Body of pancreas (tissue), 4 donors: ENCODE measurements around the gene CTIF. TPM values are rescaled to one million over a fixed set of nuclear protein-coding genes. Genes with fewer than 3 reads are reported as not detected.

ENCODE experiments used
- ATAC-seq: fragments of 150-250 bp; one replicate; pipeline ENCODE4 v1.9.1; 2016
- DNase-seq, 4 donors: peaks; one replicate each; pipeline ENCODE4 v3.0.0-alpha.2; 2019
- H3K27ac ChIP-seq, 4 donors: fragments of 200-600 bp; sonication (generic); 1 replicate in 3 of 4; 2 replicates in 1 of 4; pipeline versions ENCODE4 v1.5.1 to v1.6.1; 2016 to 2019; ENCODE audit warnings: mild to moderate bottlenecking in 1 of 4, mixed read lengths in 1 of 4, moderate library complexity in 1 of 4
- H3K27me3 ChIP-seq, 2 donors: fragments of 200-600 bp; sonication (generic); one replicate each; pipeline ENCODE4 v1.6.0; 2016; ENCODE audit warnings: mild to moderate bottlenecking in 1 of 2
- H3K36me3 ChIP-seq, 2 donors: fragments of 200-600 bp; sonication (generic); replicated peaks in 1 of 2; 2 replicates each; pipeline ENCODE4 v1.5.1; 2016; ENCODE audit warnings: low read depth in 2 of 2; ENCODE audit not compliant: insufficient read depth in 1 of 2
- H3K4me1 ChIP-seq: fragments of 200-600 bp; sonication (generic); one replicate; pipeline ENCODE4 v1.6.0; 2016
- H3K4me3 ChIP-seq, 2 donors: fragments of 200-600 bp; sonication (generic); 1 replicate in 1 of 2; 2 replicates in 1 of 2; pipeline ENCODE4 v1.5.1; 2016 to 2019
- H3K9me3 ChIP-seq, 3 donors: fragments of 200-600 bp; sonication (generic); 1 replicate in 2 of 3; 2 replicates in 1 of 3; pipeline ENCODE4 v1.5.1; 2016
- CTCF ChIP-seq, 7 experiments: fragments of 450-650 bp in 4 of 7; fragments of 200-600 bp in 3 of 7; sonication (generic) in 3 of 7; IDR thresholded peaks; one replicate each; pipeline ENCODE4 v1.5.1; 2016 to 2019; ENCODE audit warnings: antibody characterized with exemption in 7 of 7
- POLR2A ChIP-seq, 3 donors: fragments of 450-650 bp; IDR thresholded peaks; one replicate each; pipeline ENCODE4 v1.6.1; 2016; ENCODE audit warnings: antibody characterized with exemption in 3 of 3, mild to moderate bottlenecking in 2 of 3
- WGBS, 2 donors: methylation state at CpG; one replicate each; pipeline ENCODE4 v1.1.5; 2017; 5-methylcytosine and 5-hydroxymethylcytosine counted together
- intact Hi-C: fragments of 100-400 bp; cut with DNase I; formaldehyde crosslinking; loops from one replicate; pipeline ENCODE4 v1.15.1; 2023
- total RNA-seq, 2 donors: library from RNA; depleted of rRNA; stranded (reverse); fragments of >200 nt; gene quantifications; one replicate each; pipeline ENCODE4 v1.1.0, GENCODE V29; 2016

The CTIF gene
- total RNA-seq, 2 donors from 2014 or later: 18.7 to 24.4 TPM

GRCh38 chr18:48560491-48560890 is 21.7 kb downstream of the CTIF start:
- DNase-seq: no peak
- no peaks in the 10 kb centered on the region for H3K36me3 ChIP-seq
- 91 to 97% methylated on average over 7 of the region's 7 CpGs for WGBS, 2 donors
- no peak overlapping the region for H3K4me3 ChIP-seq
- peaks cover 4% of the 10 kb centered on the region for H3K4me1 ChIP-seq
- ATAC-seq: no peak
- intact Hi-C loops: no loop called here
- no peaks in the 10 kb centered on the region for H3K9me3 ChIP-seq
- H3K27me3 ChIP-seq: no peaks in the 10 kb centered on the region
- no peak for TF ChIP-seq CTCF (IDR thresholded peaks at IDR 0.05)
- TF ChIP-seq POLR2A (IDR thresholded peaks at IDR 0.05): no peak
- no peak overlapping the region for H3K27ac ChIP-seq

GRCh38 chr18:48562075-48562474 is 23.2 kb downstream of the CTIF start:
- peaks cover 4% of the 10 kb centered on the region for H3K4me1 ChIP-seq
- no peak for DNase-seq
- no peaks in the 10 kb centered on the region for H3K27me3 ChIP-seq
- H3K27ac ChIP-seq: no peak overlapping the region
- H3K36me3 ChIP-seq: no peaks in the 10 kb centered on the region
- intact Hi-C loops: no loop called here
- H3K9me3 ChIP-seq: no peaks in the 10 kb centered on the region
- H3K4me3 ChIP-seq: no peak overlapping the region
- no peak for ATAC-seq
- no peak for TF ChIP-seq CTCF (IDR thresholded peaks at IDR 0.05)
- TF ChIP-seq POLR2A (IDR thresholded peaks at IDR 0.05): no peak

- Histone ChIP-seq H3K36me3 (no peaks in the 10 kb centered on the region), H3K27me3 (no peaks in the 10 kb centered on the region), H3K4me3 (no peak overlapping the region), H3K9me3 (no peaks in the 10 kb centered on the region), H3K4me1 (peaks cover 4% of the 10 kb centered on the region), H3K27ac (no peak overlapping the region)
- TF ChIP-seq POLR2A (IDR thresholded peaks at IDR 0.05) (no peak), CTCF (IDR thresholded peaks at IDR 0.05) (no peak)
- no peak for DNase-seq
- WGBS, 2 donors: 87 to 100% methylated on average over 2 of the region's 2 CpGs
- intact Hi-C loops: no loop called here
- ATAC-seq: no peak
Observed at GRCh38 chr18:48563027-48563426, 24.2 kb downstream of the CTIF start.

- Histone ChIP-seq H3K9me3 (no peaks in the 10 kb centered on the region), H3K4me3 (no peak overlapping the region), H3K4me1 (peaks cover 4% of the 10 kb centered on the region), H3K27me3 (no peaks in the 10 kb centered on the region), H3K36me3 (no peaks in the 10 kb centered on the region), H3K27ac (no peak overlapping the region)
- DNase-seq (no peak), ATAC-seq (no peak)
- 63 to 88% methylated on average over 4 to 8 of the region's 8 CpGs for WGBS, 2 donors
- TF ChIP-seq POLR2A (IDR thresholded peaks at IDR 0.05): no peak
- no peak for TF ChIP-seq CTCF (IDR thresholded peaks at IDR 0.05)
- intact Hi-C loops: no loop called here
Observed at GRCh38 chr18:48564139-48564538, 25.3 kb downstream of the CTIF start.

GRCh38 chr18:48565105-48565504 is 26.3 kb downstream of the CTIF start:
- TF ChIP-seq CTCF (IDR thresholded peaks at IDR 0.05) (no peak), POLR2A (IDR thresholded peaks at IDR 0.05) (no peak)
- peaks cover 4% of the 10 kb centered on the region for H3K4me1 ChIP-seq
- no peak overlapping the region for H3K27ac ChIP-seq
- 72 to 86% methylated on average over 10 of the region's 10 CpGs for WGBS, 2 donors
- no peak for ATAC-seq
- H3K36me3 ChIP-seq: no peaks in the 10 kb centered on the region
- DNase-seq: no peak
- intact Hi-C loops: no loop called here
- H3K9me3 ChIP-seq: no peaks in the 10 kb centered on the region
- no peak overlapping the region for H3K4me3 ChIP-seq
- no peaks in the 10 kb centered on the region for H3K27me3 ChIP-seq
